Spleen (tissue), 11 donors: Measurements from ENCODE around the gene RPS6KC1. TPM values are rescaled to one million over a fixed set of nuclear protein-coding genes. Genes with fewer than 3 reads are reported as not detected.

Experiments
- DNase-seq: peaks from one replicate; pipeline ENCODE4 v3.0.0-alpha.2; 2020
- H3K27ac ChIP-seq, 8 donors: fragments of 200-600 bp; sonication (generic) in 7 of 8; 1 replicate in 4 of 8; 2 replicates in 4 of 8; pipeline versions ENCODE4 v1.5.0 to v1.8.0; 2016 to 2021; ENCODE audit warnings: inconsistent platforms in 4 of 8, mild to moderate bottlenecking in 4 of 8, moderate library complexity in 1 of 8
- H3K27me3 ChIP-seq, 7 donors: fragments of 200-600 bp; sonication (generic) in 6 of 7; replicated peaks in 1 of 7; 1 replicate in 4 of 7; 2 replicates in 3 of 7; pipeline versions ENCODE4 v1.5.0 to v1.8.0; 2016 to 2021; ENCODE audit warnings: inconsistent platforms in 3 of 7, mild to moderate bottlenecking in 1 of 7
- H3K36me3 ChIP-seq, 6 donors: fragments of 200-600 bp; sonication (generic) in 5 of 6; 1 replicate in 4 of 6; 2 replicates in 2 of 6; pipeline versions ENCODE4 v1.5.0 to v1.8.0; 2016 to 2021; ENCODE audit warnings: inconsistent platforms in 2 of 6
- H3K4me1 ChIP-seq, 6 donors: fragments of 200-600 bp; sonication (generic) in 5 of 6; 1 replicate in 3 of 6; 2 replicates in 3 of 6; pipeline versions ENCODE4 v1.5.0 to v1.8.0; 2016 to 2021; ENCODE audit warnings: inconsistent platforms in 3 of 6
- H3K4me3 ChIP-seq, 8 donors: fragments of 200-600 bp; sonication (generic) in 7 of 8; 1 replicate in 4 of 8; 2 replicates in 4 of 8; pipeline versions ENCODE4 v1.5.0 to v1.8.0; 2016 to 2021; ENCODE audit warnings: inconsistent platforms in 4 of 8, mild to moderate bottlenecking in 4 of 8, moderate library complexity in 2 of 8
- H3K9me3 ChIP-seq, 8 donors: fragments of 200-600 bp; sonication (generic) in 7 of 8; 1 replicate in 4 of 8; 2 replicates in 4 of 8; pipeline versions ENCODE4 v1.5.0 to v1.8.0; 2016 to 2021; ENCODE audit warnings: inconsistent platforms in 4 of 8
- POLR2A ChIP-seq, 3 donors: fragments of 450-650 bp; IDR thresholded peaks; one replicate each; pipeline ENCODE4 v1.5.1; 2017; ENCODE audit warnings: antibody characterized with exemption in 3 of 3, mild to moderate bottlenecking in 1 of 3
- POLR2AphosphoS5 ChIP-seq, 3 donors: sonication (generic); formaldehyde crosslinking; IDR thresholded peaks; one replicate each; pipeline ENCODE4 v1.5.1; 2017; ENCODE audit warnings: antibody characterized with exemption in 3 of 3
- WGBS, 5 donors: extraction: QIAGEN DNeasy Blood & Tissue Kit in 3 of 5; methylation state at CpG; one replicate each; pipeline versions ENCODE4 v1.1.5 to v1.1.7; 2013 to 2018; 5-methylcytosine and 5-hydroxymethylcytosine counted together
- intact Hi-C: fragments of 100-400 bp; cut with DNase I; formaldehyde crosslinking; loops from one replicate; pipeline ENCODE4 v1.15.0; 2023; ENCODE audit warnings: low total_unique reads
- polyA plus RNA-seq, 3 donors: library from polyadenylated mRNA; stranded (reverse); fragments of 200-250 nt; gene quantifications; one replicate each; pipeline ENCODE4 v1.2.1, GENCODE V29; 2013
- total RNA-seq, 7 donors: library from RNA; depleted of rRNA in 3 of 7; stranded (reverse); fragments of >200 nt in 3 of 7; fragmentation: NEBNext Ultra II Directional in 4 of 7; extraction: Animal tissue kit (Norgen Biotek cat#: 25700) in 4 of 7; gene quantifications; one replicate each; pipeline versions ENCODE4 v1.1.0 to v1.2.1, GENCODE V29; 2016 to 2021
- TF ChIP-seq, protein P1 (sequence below), 11 experiments: fragments of 200-600 bp in 7 of 11; fragments of 450-650 bp in 4 of 11; sonication (generic) in 4 of 11; IDR thresholded peaks in 8 of 11; conservative IDR thresholded peaks in 3 of 11; 1 replicate in 7 of 11; 2 replicates in 4 of 11; pipeline versions ENCODE4 v1.4.0 to v1.8.0; 2016 to 2021; ENCODE audit warnings: antibody characterized with exemption in 11 of 11, inconsistent platforms in 4 of 11, mild to moderate bottlenecking in 1 of 11
- donor health status: healthy with polysubstance abuse.
- donor health status: DM: no; HTN: no; CAD: no; lungs with moderate emphysema.
- donor health status: DM: no; HTN: no; CAD: no.
- donor health status: Bipolar disorder and iron deficiency.
- donor health status: healthy.
- donor health status: DM: no; HTN: no; CAD: no.
- donor health status: DM: yes; HTN: yes; CAD: no.

Gene RPS6KC1
- total and polyA plus RNA-seq, 10 donors, result 2.8 to 33.5 (median 22.9) TPM

DNA sequence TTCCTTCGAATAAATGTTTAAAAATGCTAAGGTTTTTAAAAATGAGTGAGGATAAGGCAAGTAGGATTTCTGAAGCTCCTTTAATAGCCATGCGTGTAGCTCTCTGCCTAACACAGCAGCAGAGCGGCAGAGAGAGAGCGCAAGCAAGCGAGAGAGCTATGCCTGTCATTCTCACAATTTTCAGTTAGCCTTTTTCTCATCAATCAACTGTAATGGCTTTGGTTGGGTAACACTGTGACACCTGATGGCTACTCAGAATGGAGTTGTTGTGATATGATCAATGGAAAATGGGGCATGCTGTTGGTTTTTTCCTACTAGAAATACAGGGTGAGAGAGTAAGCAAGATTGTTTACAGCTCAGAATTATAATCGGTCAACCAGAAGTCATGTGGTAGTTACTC, 198.4 kb downstream of the RPS6KC1 start:
- Histone ChIP-seq H3K9me3 (no peaks in the 10 kb centered on the region), H3K36me3 (peaks cover 0 to 6% (median 0%) of the 10 kb centered on the region in 6 donors), H3K27ac (no peak overlapping the region), H3K4me3 (no peak overlapping the region), H3K27me3 (no peaks in the 10 kb centered on the region), H3K4me1 (peaks cover 0 to 8% (median 2%) of the 10 kb centered on the region in 6 donors)
- TF ChIP-seq POLR2A (IDR thresholded peaks at IDR 0.05) (no peak), POLR2AphosphoS5 (IDR thresholded peaks at IDR 0.05) (no peak)
- TF ChIP-seq, protein P1, sequence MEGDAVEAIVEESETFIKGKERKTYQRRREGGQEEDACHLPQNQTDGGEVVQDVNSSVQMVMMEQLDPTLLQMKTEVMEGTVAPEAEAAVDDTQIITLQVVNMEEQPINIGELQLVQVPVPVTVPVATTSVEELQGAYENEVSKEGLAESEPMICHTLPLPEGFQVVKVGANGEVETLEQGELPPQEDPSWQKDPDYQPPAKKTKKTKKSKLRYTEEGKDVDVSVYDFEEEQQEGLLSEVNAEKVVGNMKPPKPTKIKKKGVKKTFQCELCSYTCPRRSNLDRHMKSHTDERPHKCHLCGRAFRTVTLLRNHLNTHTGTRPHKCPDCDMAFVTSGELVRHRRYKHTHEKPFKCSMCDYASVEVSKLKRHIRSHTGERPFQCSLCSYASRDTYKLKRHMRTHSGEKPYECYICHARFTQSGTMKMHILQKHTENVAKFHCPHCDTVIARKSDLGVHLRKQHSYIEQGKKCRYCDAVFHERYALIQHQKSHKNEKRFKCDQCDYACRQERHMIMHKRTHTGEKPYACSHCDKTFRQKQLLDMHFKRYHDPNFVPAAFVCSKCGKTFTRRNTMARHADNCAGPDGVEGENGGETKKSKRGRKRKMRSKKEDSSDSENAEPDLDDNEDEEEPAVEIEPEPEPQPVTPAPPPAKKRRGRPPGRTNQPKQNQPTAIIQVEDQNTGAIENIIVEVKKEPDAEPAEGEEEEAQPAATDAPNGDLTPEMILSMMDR (IDR thresholded peaks at IDR 0.05 in 8 of 11, conservative IDR thresholded peaks at IDR 0.05 in 3 of 11), result no peak
- intact Hi-C loops, result no loop called here
- WGBS, 5 donors, result 96 to 98% (median 97%) methylated on average over 6 of the region's 6 CpGs
- no peak for DNase-seq

DNA sequence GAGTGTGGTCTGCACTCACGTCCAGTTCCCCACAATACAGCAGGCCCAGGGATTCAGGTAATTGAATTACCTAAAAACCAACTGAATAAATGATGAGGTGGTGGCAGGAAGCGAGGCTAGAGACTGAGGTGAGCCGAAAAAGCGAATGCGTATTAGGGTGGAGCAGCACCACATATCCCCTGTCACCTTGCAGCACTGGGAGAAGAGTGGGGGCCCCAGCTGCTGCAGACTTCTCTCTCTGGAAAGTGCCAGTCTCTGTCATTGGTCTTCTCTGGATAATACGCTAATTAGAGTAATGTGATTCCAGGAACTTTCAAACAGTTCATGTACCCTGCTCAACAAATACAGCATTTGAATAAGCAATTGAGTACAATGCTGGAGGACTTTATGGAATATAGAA, 199.0 kb downstream of the RPS6KC1 start:
- TF ChIP-seq POLR2A (IDR thresholded peaks at IDR 0.05) (no peak), POLR2AphosphoS5 (IDR thresholded peaks at IDR 0.05) (no peak)
- TF ChIP-seq, protein P1 (IDR thresholded peaks at IDR 0.05 in 8 of 11, conservative IDR thresholded peaks at IDR 0.05 in 3 of 11), result no peak

GRCh38 chr1:213250446-213250845, 199.4 kb downstream of the RPS6KC1 start:
- 94 to 98% (median 95%) methylated on average over 3 of the region's 3 CpGs for WGBS, 5 donors
- H3K9me3 ChIP-seq, result no peaks in the 10 kb centered on the region
- intact Hi-C loops, result no loop called here
- H3K27ac ChIP-seq, result no peak overlapping the region
- H3K27me3 ChIP-seq, result no peaks in the 10 kb centered on the region
- TF ChIP-seq, protein P1 (IDR thresholded peaks at IDR 0.05 in 8 of 11, conservative IDR thresholded peaks at IDR 0.05 in 3 of 11), result no peak
- TF ChIP-seq POLR2AphosphoS5 (IDR thresholded peaks at IDR 0.05), result no peak
- TF ChIP-seq POLR2A (IDR thresholded peaks at IDR 0.05), result no peak
- H3K4me3 ChIP-seq, result no peak overlapping the region
- no peak for DNase-seq
- peaks cover 0 to 8% (median 0%) of the 10 kb centered on the region in 6 donors for H3K4me1 ChIP-seq
- H3K36me3 ChIP-seq, result peaks cover 0 to 6% (median 0%) of the 10 kb centered on the region in 6 donors

More for the DNA sequence above, 199.0 kb downstream of the RPS6KC1 start:
- 94 to 99% (median 98%) methylated on average over 6 of the region's 6 CpGs for WGBS, 5 donors
- DNase-seq, result no peak
- no peak overlapping the region for H3K27ac ChIP-seq
- H3K9me3 ChIP-seq, result no peaks in the 10 kb centered on the region
- no peaks in the 10 kb centered on the region for H3K27me3 ChIP-seq
- H3K4me1 ChIP-seq, result peaks cover 0 to 8% (median 0%) of the 10 kb centered on the region in 6 donors
- intact Hi-C loops, result no loop called here
- peaks cover 0 to 6% (median 0%) of the 10 kb centered on the region in 6 donors for H3K36me3 ChIP-seq
- H3K4me3 ChIP-seq, result no peak overlapping the region

GRCh38 chr1:213251972-213252371, 200.9 kb downstream of the RPS6KC1 start:
- no peak for DNase-seq
- Histone ChIP-seq H3K27ac (no peak overlapping the region), H3K9me3 (no peaks in the 10 kb centered on the region), H3K36me3 (peaks cover 0 to 6% (median 0%) of the 10 kb centered on the region in 6 donors), H3K4me3 (no peak overlapping the region), H3K27me3 (no peaks in the 10 kb centered on the region), H3K4me1 (peaks cover 0 to 3% (median 0%) of the 10 kb centered on the region in 6 donors)
- 88 to 97% (median 91%) methylated on average over 2 of the region's 2 CpGs for WGBS, 5 donors
- intact Hi-C loops, result no loop called here
- TF ChIP-seq POLR2A (IDR thresholded peaks at IDR 0.05) (no peak), POLR2AphosphoS5 (IDR thresholded peaks at IDR 0.05) (no peak)
- TF ChIP-seq, protein P1 (IDR thresholded peaks at IDR 0.05 in 8 of 11, conservative IDR thresholded peaks at IDR 0.05 in 3 of 11), result no peak
